Heart left ventricle (tissue), 13 donors: Measurements from ENCODE around the gene DDX11.
"Not testable (repeated sequence)": the region's sequence is repeated elsewhere in the genome, so short reads cannot be mapped to it uniquely, and the experiment has no call there.

Source experiments
- POLR2A ChIP-seq, 2 donors: fragments of 450-650 bp; IDR thresholded peaks; one replicate each; pipeline ENCODE4 v1.6.1; 2017; ENCODE audit warnings: antibody characterized with exemption in 2 of 2, mild to moderate bottlenecking in 2 of 2, moderate library complexity in 2 of 2
- TF ChIP-seq, protein P1 (sequence below), 12 donors: fragments of 200-600 bp; sonication (generic) in 4 of 12; IDR thresholded peaks; one replicate each; pipeline versions ENCODE4 v1.5.0 to v1.8.0; 2018 to 2022; ENCODE audit warnings: antibody characterized with exemption in 12 of 12, mild to moderate bottlenecking in 5 of 12
- donor health status: ischemic (EF 13 %, LVEDD 7.1; RV severe dilation, severe dysfunction).
- donor health status: DM: no; HTN: yes; CAD: no.
- donor health status: DM: no; HTN: no; CAD: no.
- donor health status: ischemic (EF 25% LVEDD 6.9; RV normal size, moderate dysfunction).
- donor health status: ischemic (EF 25% LVEDD 5.7; RV mildly dilated, moderate dysfunction).
- donor health status: ischemic (EF 35%, LVEDD 5.7; RV mildly dilated, moderate dysfunction).
- donor health status: nonischemic (EF 11% LVEDD 7.7; RV severe dilation, severe dysfunction).
- donor health status: DM: yes; HTN: yes; CAD: no.
- donor health status: PGD.
- donor health status: ischemic (EF 29% LVEDD 5.4; RV normal size, mild dysfunction).
- donor health status: nonischemic (EF 23%, LVEDD 6.1; RV moderate dilation, normal function).

DNA sequence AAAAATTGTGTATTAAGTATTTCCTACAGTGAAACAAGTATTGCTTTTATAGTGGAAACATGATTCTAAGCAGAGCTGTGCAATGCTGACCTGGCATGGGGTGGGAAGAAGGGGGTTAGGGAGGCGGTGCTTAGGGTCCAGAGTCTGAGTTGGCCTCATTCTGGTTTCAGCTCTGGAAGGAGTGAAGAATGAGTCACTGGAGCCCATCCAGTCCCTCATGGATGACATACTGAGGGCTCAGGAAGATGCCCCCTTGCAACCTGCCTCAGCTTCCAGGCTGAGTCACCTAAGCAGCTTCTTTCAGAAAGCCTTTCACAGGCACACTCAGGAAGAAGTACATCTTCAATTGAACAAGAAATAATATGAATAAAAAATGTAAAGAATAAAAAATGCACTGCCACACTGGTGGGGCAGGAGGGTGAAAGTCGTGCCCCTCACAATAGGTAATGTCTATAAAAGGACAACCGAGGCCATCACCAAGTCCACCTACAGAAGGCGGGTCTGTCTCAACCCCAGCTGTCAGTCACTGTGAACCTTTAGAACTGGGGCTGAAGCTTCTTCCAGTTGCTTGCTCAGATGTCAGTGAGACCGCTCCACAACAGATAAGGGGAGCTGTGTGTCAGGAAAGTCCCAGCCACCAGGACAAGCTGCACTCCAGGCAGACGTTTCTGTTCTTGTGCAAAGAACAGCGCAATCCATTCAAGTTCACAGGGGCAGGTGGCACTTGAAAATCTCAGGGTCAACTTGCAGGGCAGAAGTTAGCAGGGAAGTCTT, 20.8 kb upstream of the DDX11 start:
- TF ChIP-seq, protein P1, sequence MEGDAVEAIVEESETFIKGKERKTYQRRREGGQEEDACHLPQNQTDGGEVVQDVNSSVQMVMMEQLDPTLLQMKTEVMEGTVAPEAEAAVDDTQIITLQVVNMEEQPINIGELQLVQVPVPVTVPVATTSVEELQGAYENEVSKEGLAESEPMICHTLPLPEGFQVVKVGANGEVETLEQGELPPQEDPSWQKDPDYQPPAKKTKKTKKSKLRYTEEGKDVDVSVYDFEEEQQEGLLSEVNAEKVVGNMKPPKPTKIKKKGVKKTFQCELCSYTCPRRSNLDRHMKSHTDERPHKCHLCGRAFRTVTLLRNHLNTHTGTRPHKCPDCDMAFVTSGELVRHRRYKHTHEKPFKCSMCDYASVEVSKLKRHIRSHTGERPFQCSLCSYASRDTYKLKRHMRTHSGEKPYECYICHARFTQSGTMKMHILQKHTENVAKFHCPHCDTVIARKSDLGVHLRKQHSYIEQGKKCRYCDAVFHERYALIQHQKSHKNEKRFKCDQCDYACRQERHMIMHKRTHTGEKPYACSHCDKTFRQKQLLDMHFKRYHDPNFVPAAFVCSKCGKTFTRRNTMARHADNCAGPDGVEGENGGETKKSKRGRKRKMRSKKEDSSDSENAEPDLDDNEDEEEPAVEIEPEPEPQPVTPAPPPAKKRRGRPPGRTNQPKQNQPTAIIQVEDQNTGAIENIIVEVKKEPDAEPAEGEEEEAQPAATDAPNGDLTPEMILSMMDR (IDR thresholded peaks at IDR 0.05), result not testable (repeated sequence)
- not testable (repeated sequence) for TF ChIP-seq POLR2A (IDR thresholded peaks at IDR 0.05)
